GM18517 (cell line): ENCODE data around the gene EFCAB9.
A peak's percentile ranks its signal among the peaks of the same experiment; 100 is the strongest.

Source experiments
- ATAC-seq: cut with Tn5 transposase; IDR thresholded peaks from one replicate; pipeline ENCODE4 v1.9.1; 2021; ENCODE audit warnings: mild to moderate bottlenecking, moderate library complexity; ENCODE audit not compliant: unreplicated experiment

Gene EFCAB9

GRCh38 chr5:172165465-172165864 lies 28.5 kb upstream of the EFCAB9 start:
- ATAC-seq, result no peak

GRCh38 chr5:172166030-172166826 lies 27.7 kb upstream of the EFCAB9 start:
- ATAC-seq, result no peak

- no peak for ATAC-seq
Measured at GRCh38 chr5:172167895-172168294, 26.1 kb upstream of the EFCAB9 start.

- no peak for ATAC-seq
Measured at GRCh38 chr5:172168311-172168710, 25.7 kb upstream of the EFCAB9 start.

GRCh38 chr5:172169216-172169615 lies 24.8 kb upstream of the EFCAB9 start:
- ATAC-seq, result no peak

- no peak for ATAC-seq
Measured at GRCh38 chr5:172170251-172170701, 23.7 kb upstream of the EFCAB9 start.

- no peak for ATAC-seq
Measured at GRCh38 chr5:172171118-172171517, 22.9 kb upstream of the EFCAB9 start.

- ATAC-seq, result no peak
Measured at GRCh38 chr5:172172912-172173563, 20.9 kb upstream of the EFCAB9 start.

GRCh38 chr5:172173564-172174153 lies 20.3 kb upstream of the EFCAB9 start:
- no peak for ATAC-seq

- peak; percentile 46 for ATAC-seq
Measured at GRCh38 chr5:172175263-172175719, 18.7 kb upstream of the EFCAB9 start.

GRCh38 chr5:172177176-172177575 lies 16.8 kb upstream of the EFCAB9 start:
- ATAC-seq, result no peak

- no peak for ATAC-seq
Measured at GRCh38 chr5:172178301-172178987, 15.5 kb upstream of the EFCAB9 start.

GRCh38 chr5:172178991-172179989 lies 14.7 kb upstream of the EFCAB9 start:
- no peak for ATAC-seq

- ATAC-seq, result no peak
Measured at GRCh38 chr5:172180936-172181335, 13.0 kb upstream of the EFCAB9 start.

GRCh38 chr5:172182291-172182690 lies 11.7 kb upstream of the EFCAB9 start:
- ATAC-seq, result no peak

- no peak for ATAC-seq
Measured at GRCh38 chr5:172183881-172184280, 10.1 kb upstream of the EFCAB9 start.

- no peak for ATAC-seq
Measured at GRCh38 chr5:172185096-172185461, 8.9 kb upstream of the EFCAB9 start.

- ATAC-seq, result no peak
Measured at GRCh38 chr5:172186114-172186695, 7.8 kb upstream of the EFCAB9 start.

- ATAC-seq, result peak; percentile 20
Measured at GRCh38 chr5:172187118-172188032, 6.6 kb upstream of the EFCAB9 start.
